Measurements from ENCODE around the gene PRPF8. TPM values are rescaled to one million over a fixed set of nuclear protein-coding genes. Genes with fewer than 3 reads are reported as not detected.
A peak's percentile ranks its signal among the peaks of the same experiment; 100 is the strongest.

Gene PRPF8
- total RNA-seq, 1 donor from 2014 or later, result 136 TPM

GRCh38 chr17:1606352-1606985, 78.2 kb downstream of the PRPF8 start:
- H3K27ac ChIP-seq (replicated peaks), result peak overlapping the region; percentile 44
- TF ChIP-seq, protein P1, sequence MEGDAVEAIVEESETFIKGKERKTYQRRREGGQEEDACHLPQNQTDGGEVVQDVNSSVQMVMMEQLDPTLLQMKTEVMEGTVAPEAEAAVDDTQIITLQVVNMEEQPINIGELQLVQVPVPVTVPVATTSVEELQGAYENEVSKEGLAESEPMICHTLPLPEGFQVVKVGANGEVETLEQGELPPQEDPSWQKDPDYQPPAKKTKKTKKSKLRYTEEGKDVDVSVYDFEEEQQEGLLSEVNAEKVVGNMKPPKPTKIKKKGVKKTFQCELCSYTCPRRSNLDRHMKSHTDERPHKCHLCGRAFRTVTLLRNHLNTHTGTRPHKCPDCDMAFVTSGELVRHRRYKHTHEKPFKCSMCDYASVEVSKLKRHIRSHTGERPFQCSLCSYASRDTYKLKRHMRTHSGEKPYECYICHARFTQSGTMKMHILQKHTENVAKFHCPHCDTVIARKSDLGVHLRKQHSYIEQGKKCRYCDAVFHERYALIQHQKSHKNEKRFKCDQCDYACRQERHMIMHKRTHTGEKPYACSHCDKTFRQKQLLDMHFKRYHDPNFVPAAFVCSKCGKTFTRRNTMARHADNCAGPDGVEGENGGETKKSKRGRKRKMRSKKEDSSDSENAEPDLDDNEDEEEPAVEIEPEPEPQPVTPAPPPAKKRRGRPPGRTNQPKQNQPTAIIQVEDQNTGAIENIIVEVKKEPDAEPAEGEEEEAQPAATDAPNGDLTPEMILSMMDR (IDR thresholded peaks at IDR 0.05; ENCODE audit: borderline replicate concordance), result no peak
- no peaks in the 10 kb centered on the region for H3K36me3 ChIP-seq
- H3K4me3 ChIP-seq, result no peak overlapping the region
- H3K27me3 ChIP-seq (ENCODE audit: low read depth), result no peaks in the 10 kb centered on the region
- no peaks in the 10 kb centered on the region for H3K4me1 ChIP-seq
- no peak for DNase-seq
- H3K9me3 ChIP-seq (replicated peaks), result no peaks in the 10 kb centered on the region
- intact Hi-C loops (cut with micrococcal nuclease), result no loop called here

DNA sequence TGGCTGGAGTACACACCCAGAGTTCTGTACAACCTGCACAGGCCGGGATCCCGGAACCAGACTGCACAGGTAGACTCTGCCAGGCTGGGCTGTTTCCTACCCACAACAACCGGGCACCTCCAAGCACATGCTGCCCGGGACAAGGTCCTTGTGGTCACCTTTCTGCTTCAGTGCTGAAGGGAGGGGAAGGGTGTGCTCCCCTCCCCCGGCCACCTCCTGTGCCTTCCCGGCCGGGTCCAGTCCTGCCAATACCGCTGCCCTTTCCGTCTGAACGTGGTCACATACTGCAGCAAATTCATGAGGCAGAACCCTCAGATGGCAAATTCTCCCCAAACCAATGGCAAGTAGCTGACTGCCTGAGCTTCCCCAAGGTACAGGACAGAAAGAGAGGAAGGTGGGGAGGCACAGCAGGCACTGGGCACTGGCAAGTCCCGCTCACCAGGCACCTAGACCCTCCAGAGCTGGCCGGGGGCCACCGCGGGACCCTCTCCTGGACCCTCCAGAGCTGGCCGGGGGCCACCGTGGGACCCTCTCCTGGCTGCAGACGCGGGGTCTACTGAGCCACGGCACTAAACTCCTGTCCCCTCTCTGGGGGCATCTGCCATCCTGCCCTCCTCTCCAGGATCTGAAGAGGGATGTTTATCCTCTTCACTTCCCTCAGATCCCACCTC, 78.9 kb downstream of the PRPF8 start:
- H3K4me3 ChIP-seq, result no peak overlapping the region
- no peaks in the 10 kb centered on the region for H3K36me3 ChIP-seq
- H3K4me1 ChIP-seq, result no peaks in the 10 kb centered on the region
- no peak for DNase-seq
- TF ChIP-seq, protein P1 (IDR thresholded peaks at IDR 0.05; ENCODE audit: borderline replicate concordance), result no peak
- H3K27ac ChIP-seq (replicated peaks), result no peak overlapping the region
- intact Hi-C loops (cut with micrococcal nuclease), result no loop called here
- H3K9me3 ChIP-seq (replicated peaks), result no peaks in the 10 kb centered on the region
- H3K27me3 ChIP-seq (ENCODE audit: low read depth), result no peaks in the 10 kb centered on the region

GRCh38 chr17:1604831-1605528, 79.7 kb downstream of the PRPF8 start:
- Histone ChIP-seq H3K27ac (replicated peaks) (no peak overlapping the region), H3K4me3 (no peak overlapping the region), H3K27me3 (ENCODE audit: low read depth) (no peaks in the 10 kb centered on the region), H3K36me3 (no peaks in the 10 kb centered on the region), H3K4me1 (no peaks in the 10 kb centered on the region), H3K9me3 (replicated peaks) (no peaks in the 10 kb centered on the region)
- TF ChIP-seq, protein P1 (IDR thresholded peaks at IDR 0.05; ENCODE audit: borderline replicate concordance), result no peak
- no peak for DNase-seq
- intact Hi-C loops (cut with micrococcal nuclease), result no loop called here

GRCh38 chr17:1601571-1601970, 83.1 kb downstream of the PRPF8 start:
- DNase-seq, result no peak
- H3K27me3 ChIP-seq (ENCODE audit: low read depth), result no peaks in the 10 kb centered on the region
- intact Hi-C loops (cut with micrococcal nuclease), result no loop called here
- no peaks in the 10 kb centered on the region for H3K9me3 ChIP-seq (replicated peaks)
- H3K27ac ChIP-seq (replicated peaks), result no peak overlapping the region
- no peak overlapping the region for H3K4me3 ChIP-seq
- no peaks in the 10 kb centered on the region for H3K4me1 ChIP-seq
- TF ChIP-seq, protein P1 (IDR thresholded peaks at IDR 0.05; ENCODE audit: borderline replicate concordance), result no peak
- no peaks in the 10 kb centered on the region for H3K36me3 ChIP-seq

Other genes starting within 250 kb of the PRPF8 start
- gene CRK, start 228.6 kb downstream of the PRPF8 start, total RNA-seq, result 37.5 TPM
- 150 TPM for gene MYO1C, start 192.2 kb downstream of the PRPF8 start, total RNA-seq
- gene INPP5K, start 168.3 kb downstream of the PRPF8 start, total RNA-seq, result 35.2 TPM
- 49.1 TPM for gene PITPNA, start 122.1 kb downstream of the PRPF8 start, total RNA-seq
- 4.0 TPM for gene SLC43A2, start 56.0 kb downstream of the PRPF8 start, total RNA-seq
- gene SCARF1, start 39.1 kb downstream of the PRPF8 start, total RNA-seq, result 12.2 TPM
- gene RILP, start 35.0 kb downstream of the PRPF8 start, total RNA-seq, result 81.7 TPM
- 1.8 TPM for gene TLCD2, start 25.5 kb upstream of the PRPF8 start, total RNA-seq
- 9.3 TPM for gene WDR81, start 39.8 kb upstream of the PRPF8 start, total RNA-seq
- 0.33 TPM for gene SERPINF2, start 58.0 kb upstream of the PRPF8 start, total RNA-seq
- 122 TPM for gene SERPINF1, start 77.2 kb upstream of the PRPF8 start, total RNA-seq
- 13.7 TPM for gene SMYD4, start 145.0 kb upstream of the PRPF8 start, total RNA-seq
- 72.0 TPM for gene RPA1, start 145.1 kb upstream of the PRPF8 start, total RNA-seq

All from left ventricle myocardium inferior (tissue), 1 donor.